ENCODE measurements around the gene SMARCA5. TPM values are rescaled to one million over a fixed set of nuclear protein-coding genes. Genes with fewer than 3 reads are reported as not detected.

SMARCA5 gene
- total RNA-seq, 1 donor from 2014 or later = 15.5 TPM

GRCh38 chr4:143599827-143600226 lies 86.3 kb downstream of the SMARCA5 start:
- H3K9me3 ChIP-seq = no peaks in the 10 kb centered on the region
- H3K4me3 ChIP-seq = no peak overlapping the region
- DNase-seq (ENCODE audit: low spot score in 2 of 2) = no peak
- no peaks in the 10 kb centered on the region for H3K36me3 ChIP-seq
- intact Hi-C loops (cut with DNase I) = no loop called here
- TF ChIP-seq CTCF (IDR thresholded peaks at IDR 0.05) = no peak
- no peak overlapping the region for H3K27ac ChIP-seq
- no peaks in the 10 kb centered on the region for H3K4me1 ChIP-seq
- H3K27me3 ChIP-seq = no peaks in the 10 kb centered on the region

GRCh38 chr4:143606480-143606879 lies 93.0 kb downstream of the SMARCA5 start:
- no peak for DNase-seq (ENCODE audit: low spot score in 2 of 2)
- Histone ChIP-seq H3K27ac (no peak overlapping the region), H3K36me3 (no peaks in the 10 kb centered on the region), H3K27me3 (no peaks in the 10 kb centered on the region), H3K9me3 (peaks cover 0 to 14% of the 10 kb centered on the region in 2 donors), H3K4me3 (no peak overlapping the region), H3K4me1 (no peaks in the 10 kb centered on the region)
- TF ChIP-seq CTCF (IDR thresholded peaks at IDR 0.05) = no peak
- intact Hi-C loops (cut with DNase I) = no loop called here

Other genes with a start within 250 kb of the SMARCA5 start
- 31.0 TPM for gene GAB1, start 176.8 kb upstream of the SMARCA5 start, total RNA-seq
- not detected for gene FREM3, start 187.0 kb downstream of the SMARCA5 start, total RNA-seq